GM19468 (cell line): Measurements from ENCODE around the gene NPM1.
A peak's percentile ranks its signal among the peaks of the same experiment; 100 is the strongest.
"Not testable (repeated sequence)": the region's sequence is repeated elsewhere in the genome, so short reads cannot be mapped to it uniquely, and the experiment has no call there.

ENCODE experiments used
- ATAC-seq: cut with Tn5 transposase; IDR thresholded peaks from one replicate; pipeline ENCODE4 v1.9.1; 2021; ENCODE audit warnings: mild to moderate bottlenecking, moderate library complexity, moderate number of reproducible peaks; ENCODE audit not compliant: unreplicated experiment; ENCODE audit errors: extremely low read depth

NPM1 gene, protein sequence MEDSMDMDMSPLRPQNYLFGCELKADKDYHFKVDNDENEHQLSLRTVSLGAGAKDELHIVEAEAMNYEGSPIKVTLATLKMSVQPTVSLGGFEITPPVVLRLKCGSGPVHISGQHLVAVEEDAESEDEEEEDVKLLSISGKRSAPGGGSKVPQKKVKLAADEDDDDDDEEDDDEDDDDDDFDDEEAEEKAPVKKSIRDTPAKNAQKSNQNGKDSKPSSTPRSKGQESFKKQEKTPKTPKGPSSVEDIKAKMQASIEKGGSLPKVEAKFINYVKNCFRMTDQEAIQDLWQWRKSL

DNA sequence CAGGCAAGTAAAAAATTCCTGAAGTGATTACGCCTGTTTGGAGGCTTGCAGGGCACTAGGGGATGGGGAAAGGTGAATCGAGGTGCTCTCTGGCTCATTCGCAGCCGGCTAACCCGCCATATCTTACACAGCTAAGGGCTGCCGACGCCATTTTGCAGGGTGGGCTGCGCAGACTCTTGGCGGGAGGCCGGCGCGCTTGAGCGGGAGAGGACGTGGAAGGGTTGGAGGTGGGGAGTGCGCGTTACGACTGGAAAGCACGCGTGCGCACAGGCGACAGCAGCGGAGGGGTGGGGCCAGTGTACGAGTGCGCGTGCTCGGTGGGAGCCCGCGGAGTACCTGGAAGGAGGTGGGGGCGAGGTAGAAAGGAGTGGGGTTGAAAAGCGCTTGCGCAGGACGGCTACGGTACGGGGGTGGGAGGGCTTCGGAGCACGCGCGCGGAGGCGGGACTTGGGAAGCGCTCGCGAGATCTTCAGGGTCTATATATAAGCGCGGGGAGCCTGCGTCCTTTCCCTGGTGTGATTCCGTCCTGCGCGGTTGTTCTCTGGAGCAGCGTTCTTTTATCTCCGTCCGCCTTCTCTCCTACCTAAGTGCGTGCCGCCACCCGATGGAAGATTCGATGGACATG, at the start of gene NPM1:
Gene NPM1 (plus strand): TSS at position 505 of the 625 bp plus-strand sequence. CDS start 100 bp downstream, at position 605.
- peak; percentile 91 for ATAC-seq

DNA sequence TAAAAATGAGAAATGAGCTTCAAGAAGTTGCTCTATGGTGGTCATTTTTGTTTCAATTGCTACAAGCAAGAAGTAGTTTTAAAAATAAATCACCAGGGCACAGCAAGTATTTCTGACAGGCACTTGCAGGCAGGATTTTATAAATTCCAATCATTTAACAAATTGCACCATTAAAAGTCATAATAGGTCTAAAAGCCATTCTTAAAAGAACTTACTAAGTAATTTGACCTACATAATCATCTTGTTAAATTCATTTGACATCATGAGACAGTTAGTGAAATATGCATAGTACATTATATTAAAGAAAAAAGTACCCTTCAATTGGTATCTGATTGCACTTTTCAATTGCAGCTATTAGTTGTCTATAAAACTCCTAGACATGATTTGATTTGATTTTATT, 47.6 kb upstream of the NPM1 start:
- ATAC-seq: no peak

DNA sequence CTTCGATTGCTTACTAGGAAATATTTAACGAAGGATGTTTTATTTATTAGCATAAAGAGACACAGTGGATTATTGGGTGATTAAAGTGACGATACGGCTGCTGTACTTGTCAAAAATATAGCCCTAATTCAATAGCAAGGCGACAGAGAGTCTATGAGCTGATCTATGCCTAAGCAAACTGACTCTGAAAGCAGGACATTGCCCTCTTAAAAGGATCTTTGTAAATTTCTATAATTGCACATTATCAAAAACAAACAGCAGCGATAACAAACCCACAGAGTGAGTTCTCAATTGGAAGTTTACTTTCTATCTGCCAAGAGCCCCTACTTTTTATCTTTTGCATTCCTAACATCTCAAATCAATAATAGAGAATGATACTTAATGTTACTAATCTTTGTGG, 47.2 kb upstream of the NPM1 start:
- ATAC-seq: no peak

DNA sequence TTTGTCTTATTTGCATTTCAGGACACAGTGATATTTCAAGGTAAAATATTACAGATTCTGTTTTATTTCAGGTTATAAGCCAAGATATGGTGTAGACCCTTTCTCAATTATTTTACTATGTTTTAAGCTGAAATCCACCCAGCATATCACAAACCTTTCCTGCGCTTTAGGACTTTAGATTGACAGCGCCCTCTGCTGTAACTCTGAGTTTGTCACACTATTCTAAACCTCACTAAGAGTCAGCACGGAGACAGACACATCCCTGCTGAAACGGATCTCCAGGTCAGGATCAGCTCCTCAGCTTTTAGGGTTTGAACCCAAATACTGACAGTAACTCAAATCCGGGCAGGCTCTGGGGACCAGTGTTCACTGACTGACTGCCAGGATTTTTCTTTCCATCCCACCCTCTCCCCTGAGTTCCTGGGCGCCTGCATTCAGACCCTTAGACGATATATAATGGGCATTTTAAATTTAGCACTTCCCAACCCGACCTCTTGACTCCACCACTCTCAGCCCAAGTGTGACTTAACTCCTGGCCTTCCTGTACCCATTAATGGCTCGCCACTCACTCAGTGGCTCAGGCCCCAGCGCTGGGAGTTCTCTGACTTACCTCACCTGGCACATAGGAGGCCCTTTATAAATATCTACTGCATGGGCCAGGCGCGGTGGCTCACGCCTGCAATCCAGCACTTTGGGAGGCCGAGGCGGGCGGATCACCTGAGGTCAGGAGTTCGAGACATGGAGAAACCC, 45.1 kb upstream of the NPM1 start:
- ATAC-seq: peak; percentile 79

DNA sequence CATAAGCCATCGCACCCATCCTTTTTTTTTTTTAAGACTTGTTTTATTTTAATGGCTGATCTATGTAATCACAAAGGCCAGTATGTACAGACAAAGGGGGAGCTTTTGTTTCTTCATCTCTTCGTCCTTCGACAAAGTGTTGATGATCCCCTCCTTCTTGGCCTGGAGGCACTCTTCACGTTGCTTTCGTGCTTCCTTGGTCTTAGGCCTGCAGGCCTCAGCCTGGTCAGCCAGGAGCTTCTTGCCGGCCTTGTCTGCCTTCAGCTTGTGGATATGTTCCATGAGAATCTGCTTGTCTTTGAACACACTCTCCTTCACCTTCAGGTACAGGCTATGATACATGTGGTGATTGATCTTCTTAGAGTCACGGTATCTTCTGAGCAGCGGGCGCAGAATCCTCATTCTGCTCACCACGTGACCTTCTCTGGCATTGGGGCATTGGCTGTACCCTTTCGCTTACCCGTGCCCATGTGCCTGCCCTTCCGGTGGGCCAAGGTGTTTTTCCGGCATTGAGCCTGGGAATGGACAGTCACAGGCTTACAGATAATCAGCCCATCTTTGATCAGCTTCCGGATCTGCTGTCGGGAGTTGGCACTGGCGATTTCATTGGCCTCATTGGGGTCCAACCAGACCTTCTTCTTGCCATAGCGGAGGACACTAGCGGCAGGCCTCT, 42.6 kb upstream of the NPM1 start:
- no peak for ATAC-seq

DNA sequence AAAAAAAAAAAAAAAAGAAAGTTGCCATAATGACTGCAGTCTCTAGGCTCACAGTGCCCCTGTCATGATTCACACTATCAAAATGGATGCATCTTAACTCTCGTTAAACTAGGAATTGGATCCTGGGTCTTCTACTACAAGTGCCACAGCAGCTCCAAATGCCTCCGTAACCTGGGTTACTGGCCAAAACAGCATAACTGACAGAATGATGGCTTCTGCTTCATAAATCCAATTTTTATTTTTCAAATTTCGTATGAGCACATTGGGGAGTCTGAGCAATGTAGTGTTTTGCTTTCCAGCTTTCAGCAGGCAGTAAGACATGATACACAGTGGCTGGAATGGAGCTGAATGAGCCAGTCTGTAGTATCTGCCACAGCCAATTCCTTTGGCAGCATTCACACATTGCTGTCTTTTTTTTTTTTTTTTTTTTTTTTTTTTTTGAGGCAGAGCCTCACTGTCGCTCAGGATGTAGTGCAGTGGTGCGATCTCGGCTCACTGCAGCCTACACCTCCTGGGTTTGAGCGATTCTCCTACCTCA, 36.0 kb upstream of the NPM1 start:
- ATAC-seq: no peak

DNA sequence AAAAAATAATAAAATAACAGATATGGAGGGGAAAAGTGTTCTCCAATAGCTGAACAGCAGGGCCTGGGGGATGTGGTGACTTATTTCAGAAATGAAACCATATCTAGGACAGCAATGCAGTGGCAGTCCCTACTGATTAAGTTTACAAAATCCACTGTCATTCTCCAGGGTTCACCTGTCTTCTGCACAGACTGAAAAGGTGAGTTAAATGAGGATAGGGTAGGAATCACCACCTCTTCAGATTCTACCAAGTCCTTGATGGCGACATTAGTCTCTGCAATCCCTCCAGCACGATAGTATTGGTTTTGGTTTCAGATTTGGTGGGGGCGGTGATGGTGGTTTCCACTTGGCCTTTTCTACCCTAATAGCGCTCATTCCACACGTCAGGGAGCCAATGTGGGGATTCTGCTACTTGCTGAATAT, 32.3 kb upstream of the NPM1 start:
- peak; percentile 73 for ATAC-seq

DNA sequence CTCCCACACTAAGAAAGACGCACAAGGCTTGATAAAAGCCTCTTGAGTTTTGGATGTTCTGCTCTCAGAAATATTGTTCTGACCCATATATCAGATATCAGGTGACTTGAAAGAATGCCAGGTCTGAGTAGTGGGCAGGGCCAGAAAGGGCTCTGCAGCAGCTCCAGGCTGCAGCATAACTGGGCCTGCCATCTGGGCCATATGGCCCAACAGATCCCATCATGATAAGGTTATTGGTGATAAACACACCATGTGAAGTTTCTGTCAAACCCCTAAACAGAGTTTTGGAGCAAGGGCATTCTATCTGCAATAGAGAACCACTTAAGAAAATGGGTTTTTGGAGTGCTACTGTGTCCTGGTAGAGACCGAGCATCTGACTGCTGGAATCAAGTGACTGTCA, 29.8 kb upstream of the NPM1 start:
- ATAC-seq: no peak

DNA sequence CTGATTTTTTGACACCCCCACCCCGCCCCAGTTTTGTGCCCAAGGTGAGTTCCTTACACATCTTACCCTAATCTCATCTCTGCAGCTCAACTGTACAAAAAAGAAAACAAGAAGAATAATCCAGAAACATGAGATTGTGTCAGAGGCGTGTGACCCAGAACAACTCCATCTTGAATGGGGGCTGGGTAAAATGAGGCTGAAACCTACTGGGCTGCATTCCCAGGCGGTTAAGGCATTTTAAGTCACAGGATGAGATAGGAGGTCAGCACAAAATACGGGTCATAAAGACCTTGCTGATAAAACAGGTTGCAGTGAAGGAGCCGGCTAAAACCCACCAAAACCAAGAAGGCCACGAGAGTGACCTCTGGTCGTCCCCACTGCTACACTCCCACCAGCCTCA, 26.5 kb upstream of the NPM1 start:
- ATAC-seq: not testable (repeated sequence)

DNA sequence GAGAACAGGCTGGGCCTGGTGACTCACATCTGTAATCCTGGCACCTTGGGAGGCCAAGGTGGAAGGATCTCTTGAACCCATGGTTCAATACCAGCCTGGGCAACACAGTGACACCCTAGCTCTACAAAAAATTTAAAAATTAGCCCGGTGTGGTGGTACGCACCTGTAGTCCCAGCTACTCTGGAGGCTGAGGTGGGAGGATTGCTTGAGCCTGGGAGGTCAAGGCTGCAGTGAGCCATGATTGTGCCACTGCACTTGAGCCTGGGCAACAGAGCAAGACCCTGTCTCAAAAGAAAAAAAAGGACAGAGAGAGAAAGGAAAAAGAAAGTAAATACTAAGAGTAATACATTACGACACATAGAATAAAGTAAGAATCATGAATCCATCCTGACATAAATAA, 24.4 kb upstream of the NPM1 start:
- ATAC-seq: not testable (repeated sequence)

DNA sequence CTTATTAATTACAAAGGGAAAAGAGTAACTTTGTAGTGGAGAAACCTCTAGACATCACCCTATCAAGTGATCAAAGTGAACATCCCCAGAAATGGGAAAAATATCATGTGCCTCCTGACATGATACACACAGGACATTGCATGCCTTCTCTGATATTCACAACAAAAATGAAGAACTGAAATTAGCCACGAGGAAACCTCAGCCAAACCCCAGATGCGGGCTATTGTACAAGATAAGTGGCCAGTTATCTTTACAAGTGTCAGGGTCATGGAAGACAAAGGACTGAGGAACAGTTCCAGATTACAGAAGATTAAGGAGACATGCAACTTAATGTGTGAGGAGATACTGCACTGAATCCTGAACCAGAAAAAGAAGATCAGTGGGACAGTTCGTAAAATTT, 23.8 kb upstream of the NPM1 start:
- ATAC-seq: no peak

DNA sequence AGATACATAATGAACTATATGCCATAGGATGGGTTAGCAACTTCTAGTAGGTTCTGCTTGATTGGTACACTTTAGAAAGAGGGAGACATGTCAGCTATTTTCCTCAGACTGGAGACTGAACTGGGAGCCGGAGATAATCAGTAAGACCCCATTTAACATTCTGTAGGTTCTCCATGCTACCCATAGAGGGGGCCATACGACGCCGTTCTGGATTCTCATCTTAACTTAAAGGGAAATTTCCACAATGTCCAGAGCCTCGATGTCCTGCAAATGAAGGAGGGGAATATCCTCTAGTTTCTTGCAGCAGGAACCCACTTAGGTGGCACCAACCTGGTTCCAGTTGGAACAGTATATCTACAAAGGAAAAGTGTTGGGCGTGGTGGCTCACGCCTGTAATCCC, 22.3 kb upstream of the NPM1 start:
- ATAC-seq: no peak

DNA sequence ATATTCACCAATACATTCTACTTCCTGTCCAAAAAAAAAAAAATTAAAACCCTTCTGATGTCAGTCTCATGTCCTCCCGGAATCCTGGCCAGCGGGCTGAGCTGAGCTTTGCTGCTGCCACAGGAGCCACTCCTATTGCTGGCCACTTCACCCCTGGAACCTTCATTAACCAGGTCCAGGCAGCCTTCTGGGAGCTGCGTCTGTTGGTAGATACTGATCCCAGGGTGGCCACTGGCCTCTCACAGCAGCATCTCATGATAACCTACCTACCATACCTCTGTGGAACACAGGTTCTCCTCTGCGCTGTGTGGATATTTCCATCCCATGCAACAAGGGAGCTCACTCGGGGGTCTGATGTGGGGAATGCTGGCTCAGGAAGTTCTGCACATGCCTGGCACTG, 21.0 kb upstream of the NPM1 start:
- ATAC-seq: no peak

DNA sequence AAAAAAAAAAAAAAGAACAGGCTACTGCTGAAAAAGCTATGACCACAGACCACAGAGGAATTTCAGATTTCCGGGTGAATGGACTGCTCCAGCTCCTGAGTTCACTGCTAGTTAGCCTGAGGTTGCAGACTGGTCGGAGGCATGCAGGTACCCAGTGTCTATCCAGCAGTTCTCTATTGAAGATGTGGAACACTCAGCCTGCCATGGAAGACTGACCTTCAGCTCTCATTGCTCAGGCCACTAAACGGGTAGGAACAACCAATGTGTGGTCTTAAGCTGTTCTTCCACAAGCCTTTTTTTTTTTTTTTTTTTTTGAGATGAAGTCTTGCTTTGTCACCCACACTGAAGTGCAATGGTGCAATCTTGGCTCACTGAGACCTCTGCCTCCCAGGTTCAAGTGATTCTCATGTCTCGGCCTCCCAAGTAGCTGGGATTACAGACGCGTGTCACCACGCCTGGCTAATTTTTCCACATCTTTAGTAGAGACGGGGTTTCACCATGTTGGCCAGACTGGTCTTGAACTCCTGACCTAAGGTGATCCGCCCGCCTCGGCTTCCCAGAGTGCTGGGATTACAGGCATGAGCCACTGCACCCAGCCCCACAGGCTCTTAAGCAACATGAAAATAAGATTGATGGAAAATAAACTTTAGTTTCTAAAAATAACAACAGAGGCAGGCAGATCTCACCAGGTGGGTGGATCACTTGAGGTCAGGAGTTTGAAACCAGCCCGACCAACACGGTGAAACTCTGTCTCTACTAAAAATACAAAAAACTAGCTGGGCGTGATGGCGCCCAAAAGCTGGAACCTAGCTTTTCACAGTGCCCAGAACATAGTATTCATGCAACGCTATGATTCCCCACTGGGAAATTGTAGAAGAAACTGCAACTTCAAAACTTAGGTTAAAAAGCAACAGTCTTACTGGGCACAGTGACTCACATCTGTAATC, 20.0 kb upstream of the NPM1 start:
- ATAC-seq: no peak

DNA sequence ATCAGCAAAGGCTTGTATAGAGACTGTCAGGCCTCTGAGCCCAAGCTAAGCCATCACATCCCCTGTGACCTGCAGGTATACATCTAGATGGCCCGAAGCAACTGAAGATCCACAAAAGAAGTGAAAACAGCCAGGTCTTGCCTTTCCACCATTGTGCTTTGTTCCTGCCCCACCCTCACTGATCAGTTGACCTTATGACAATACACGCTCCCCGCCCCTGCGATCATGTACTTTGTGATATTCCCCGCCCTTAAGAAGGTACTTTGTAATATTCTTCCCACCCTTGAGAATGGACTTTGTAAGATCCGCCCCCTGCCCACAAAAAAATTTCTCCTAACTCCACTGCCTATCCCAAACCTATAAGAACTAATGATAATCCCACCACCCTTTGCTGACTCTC, 18.6 kb upstream of the NPM1 start:
- ATAC-seq: no peak

DNA sequence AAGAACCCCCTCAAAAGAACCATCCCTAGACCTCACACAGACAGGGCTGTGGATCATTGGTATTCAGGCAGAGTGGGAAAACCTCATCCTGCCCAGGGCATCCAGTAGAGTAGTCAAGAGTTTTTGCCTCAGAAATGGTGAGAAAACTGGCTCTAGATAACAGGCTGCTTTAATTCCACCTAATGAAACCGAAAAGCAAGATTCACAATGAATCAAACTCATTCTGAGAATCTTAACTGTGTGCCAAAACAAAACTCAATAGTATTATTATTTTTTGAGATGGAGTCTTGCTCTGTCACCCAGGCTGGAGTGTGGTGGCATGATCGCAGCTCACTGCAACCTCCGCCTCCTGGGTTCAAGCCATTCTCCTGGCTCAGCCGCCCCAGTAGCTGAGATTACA, 17.8 kb upstream of the NPM1 start:
- no peak for ATAC-seq

DNA sequence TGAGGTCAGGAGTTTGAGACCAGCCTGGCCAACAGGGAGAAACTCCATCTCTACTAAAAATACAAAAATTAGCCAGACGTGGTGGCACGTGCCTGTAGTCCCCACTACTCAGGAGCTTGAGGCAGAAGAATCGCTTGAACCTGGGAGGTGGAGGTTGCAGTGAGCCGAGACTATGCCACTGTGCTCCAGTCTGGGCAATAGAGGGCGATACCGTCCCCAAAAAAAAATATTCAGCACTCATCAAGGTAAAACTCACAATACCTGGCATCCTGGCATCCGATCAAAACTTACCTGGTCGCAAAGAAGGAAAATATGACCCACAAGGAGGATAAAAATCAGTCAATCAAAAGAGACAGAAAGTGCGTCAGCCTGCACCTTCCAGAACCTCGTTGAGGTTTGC, 16.8 kb upstream of the NPM1 start:
- ATAC-seq: not testable (repeated sequence)

DNA sequence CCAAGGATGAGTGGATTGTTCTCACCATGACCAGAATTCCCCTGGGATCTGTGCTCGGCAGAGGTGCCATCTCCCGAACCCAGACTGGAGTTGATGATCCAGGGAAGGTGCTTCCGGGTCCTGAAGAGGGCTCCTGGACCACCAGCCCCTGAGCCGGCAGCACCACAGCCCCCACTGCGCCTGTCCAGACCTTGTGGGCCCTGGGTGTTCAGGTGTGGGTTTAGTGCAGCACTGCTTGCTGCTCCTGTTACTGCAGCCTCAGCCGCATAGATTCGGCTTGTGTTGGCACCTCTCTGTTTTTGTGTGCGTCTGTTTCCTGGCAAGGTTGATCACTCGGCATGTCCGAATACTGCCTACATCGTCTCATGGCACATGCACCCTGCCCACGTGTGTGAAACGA, 16.3 kb upstream of the NPM1 start:
- ATAC-seq: no peak

DNA sequence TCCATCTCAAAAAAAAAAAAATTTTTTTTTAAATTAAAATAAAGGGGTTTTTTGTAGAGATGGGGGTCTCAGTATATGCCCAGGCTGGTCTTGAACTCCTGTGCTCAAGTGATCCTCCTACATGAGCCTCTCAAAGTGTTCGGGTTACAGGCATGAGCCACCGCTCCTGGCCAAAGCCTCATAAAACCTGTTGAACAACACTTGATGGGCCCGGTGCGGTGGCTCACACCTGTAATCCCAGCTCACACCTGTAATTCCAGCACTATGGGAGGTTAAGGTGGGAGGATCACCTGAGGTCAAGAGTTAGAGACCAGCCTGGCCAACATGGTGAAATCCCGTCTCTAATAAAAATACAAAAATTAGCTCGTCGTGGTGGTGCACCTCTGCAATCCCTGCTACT, 7.7 kb upstream of the NPM1 start:
- no peak for ATAC-seq
